ENCODE measurements around the gene ARIH1.

Gene ARIH1

GRCh38 chr15:72487070-72487797 is 13.1 kb downstream of the ARIH1 start:
- DNase-seq, result no peak

GRCh38 chr15:72488558-72488957 is 14.4 kb downstream of the ARIH1 start:
- DNase-seq, result no peak

GRCh38 chr15:72489943-72490554 is 15.9 kb downstream of the ARIH1 start:
- no peak for DNase-seq

GRCh38 chr15:72491768-72492167 is 17.6 kb downstream of the ARIH1 start:
- no peak for DNase-seq

DNA sequence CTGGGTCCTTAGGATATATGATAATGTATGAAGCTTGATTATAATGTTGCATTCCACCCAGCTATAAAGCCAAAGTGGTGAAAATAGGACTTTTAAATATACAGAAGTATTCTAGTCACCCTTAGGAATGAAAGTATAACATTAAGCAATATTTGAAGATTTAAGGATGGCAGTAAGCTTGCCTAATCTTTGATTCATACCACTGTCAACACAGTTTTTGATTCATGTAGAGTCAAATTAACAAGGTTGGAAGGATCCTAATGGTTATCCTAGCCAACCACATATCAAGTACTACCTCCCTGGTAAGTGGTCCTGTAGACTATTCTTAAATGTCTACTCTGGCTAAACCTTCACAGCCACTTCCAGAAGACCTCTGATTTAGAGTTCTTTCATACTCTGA is 18.6 kb downstream of the ARIH1 start:
- DNase-seq, result no peak

DNA sequence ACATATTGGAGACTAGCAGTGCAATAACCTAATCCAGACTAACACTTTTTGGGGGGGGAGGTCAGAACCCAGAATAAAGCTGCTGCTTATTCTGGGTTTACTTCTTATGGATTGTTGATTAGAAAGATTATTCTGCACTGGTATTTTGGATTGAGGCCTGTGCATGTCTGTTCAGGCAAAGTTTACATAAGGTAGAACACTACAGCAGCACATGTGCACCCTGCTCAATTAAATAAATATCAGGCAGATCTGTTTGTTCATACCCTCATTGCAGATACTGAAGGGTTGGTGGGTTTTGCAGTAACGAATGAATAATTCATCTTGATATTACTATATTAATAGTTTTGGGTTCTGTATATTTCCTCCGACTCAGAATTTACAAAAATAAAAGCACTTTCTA is 19.1 kb downstream of the ARIH1 start:
- no peak for DNase-seq

DNA sequence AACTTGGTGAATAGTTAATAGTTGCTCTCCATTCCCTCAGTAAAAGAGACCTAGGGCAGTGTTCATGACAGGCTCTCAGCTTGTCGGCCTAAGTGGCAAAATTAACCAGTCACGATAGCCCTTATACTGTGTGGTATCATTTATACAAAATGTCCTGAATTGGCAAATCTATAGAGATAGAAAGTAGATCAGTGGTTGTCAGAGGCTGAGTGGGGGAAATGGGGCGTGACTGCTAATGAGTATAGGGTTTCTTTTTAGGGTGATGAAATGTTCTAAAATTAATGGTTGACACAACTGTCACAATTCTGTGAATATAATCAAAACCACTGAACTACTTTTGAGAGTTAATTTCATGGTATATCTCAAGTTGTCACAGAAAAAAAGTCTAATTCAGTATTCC is 20.9 kb downstream of the ARIH1 start:
- DNase-seq, result no peak

- DNase-seq, result no peak
Measured at GRCh38 chr15:72496783-72497182, 22.7 kb downstream of the ARIH1 start.

DNA sequence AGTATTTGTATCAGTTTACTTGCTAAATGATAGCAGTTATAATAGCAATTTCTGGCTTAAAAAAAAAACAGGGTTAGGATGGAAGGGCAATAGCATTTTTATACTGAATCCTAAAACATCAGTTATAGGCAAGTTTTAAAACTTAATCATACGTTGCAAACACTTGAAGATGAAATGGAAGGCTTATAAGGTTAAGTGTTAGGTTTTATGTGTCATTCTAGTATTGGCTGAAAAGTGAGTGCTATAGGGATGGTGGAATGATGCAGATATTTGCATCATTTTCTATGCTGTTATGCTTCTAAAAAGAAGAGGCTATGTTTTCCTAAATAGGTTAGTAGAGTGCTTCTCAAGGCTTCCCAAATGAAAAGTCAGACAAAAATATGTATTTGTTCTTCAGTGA is 23.3 kb downstream of the ARIH1 start:
- no peak for DNase-seq

DNA sequence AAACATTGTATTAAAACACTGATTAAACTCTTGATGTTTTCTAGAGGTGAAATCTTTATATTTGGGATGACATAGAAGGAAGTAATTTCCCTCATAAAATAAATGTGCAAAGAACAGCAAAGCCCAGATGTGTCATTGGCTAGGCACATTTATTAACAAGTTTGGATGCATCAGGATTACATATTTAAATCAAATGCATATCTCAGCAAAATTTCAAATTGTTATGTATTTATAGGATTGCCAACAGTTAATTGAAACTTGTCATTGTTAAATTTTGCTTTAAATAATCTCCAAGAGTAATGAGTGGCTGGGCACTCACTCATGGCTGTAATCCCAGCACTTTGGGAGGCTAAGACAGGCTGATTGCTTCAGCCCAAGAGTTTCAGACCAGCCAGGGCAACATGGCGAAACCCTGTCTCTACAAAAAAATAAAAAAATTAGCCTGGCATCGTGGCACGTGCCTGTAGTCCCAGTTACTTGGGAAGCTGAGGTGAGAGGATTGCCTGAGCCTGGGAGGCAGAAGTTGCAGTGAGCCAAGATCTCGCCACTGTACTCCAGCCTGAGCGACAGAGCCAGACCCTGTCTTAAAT is 28.2 kb downstream of the ARIH1 start:
- DNase-seq, result no peak

GRCh38 chr15:72503147-72503546 is 29.0 kb downstream of the ARIH1 start:
- no peak for DNase-seq

GRCh38 chr15:72507402-72508092 is 33.4 kb downstream of the ARIH1 start:
- no peak for DNase-seq

DNA sequence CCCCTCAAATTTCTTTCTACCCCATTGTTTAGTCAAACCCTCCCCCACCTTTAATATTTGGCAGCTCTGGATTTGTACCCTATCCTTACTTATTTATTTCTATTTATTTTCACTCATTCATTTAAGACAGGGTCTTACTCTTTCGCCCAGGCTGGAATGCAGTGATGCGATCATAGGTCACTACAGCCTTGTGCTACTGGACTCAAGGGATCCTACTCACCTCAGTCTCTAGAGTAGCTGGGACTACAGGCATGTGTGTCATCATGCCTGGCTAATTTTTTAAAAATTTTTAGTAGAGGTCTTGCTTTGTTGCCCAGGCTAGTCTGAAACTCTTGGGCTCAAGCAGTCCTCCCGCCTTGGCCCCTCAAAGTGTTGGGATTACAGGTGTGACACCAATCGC is 35.4 kb downstream of the ARIH1 start:
- DNase-seq, result no peak

DNA sequence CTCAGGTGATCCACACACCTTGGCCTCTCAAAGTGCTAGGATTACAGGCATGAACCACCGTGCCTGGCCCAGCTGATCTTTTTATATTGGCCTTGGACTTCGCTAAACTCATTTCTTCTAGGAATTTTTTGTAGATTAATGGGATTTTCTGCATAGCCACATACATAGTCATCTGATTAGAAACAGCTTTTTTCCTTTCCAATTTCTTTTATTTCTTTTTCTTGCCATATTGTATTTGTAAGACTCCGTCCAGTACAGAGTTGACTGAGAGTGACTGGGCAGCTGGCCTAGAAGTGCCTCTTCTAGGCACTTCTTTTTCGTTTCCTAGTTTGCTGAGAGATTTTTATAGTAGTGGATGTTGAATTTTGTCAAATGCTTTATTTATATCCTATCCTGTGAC is 37.4 kb downstream of the ARIH1 start:
- DNase-seq, result no peak

- DNase-seq, result no peak
Measured at GRCh38 chr15:72515591-72516389, 41.7 kb downstream of the ARIH1 start.

- DNase-seq, result no peak
Measured at GRCh38 chr15:72516777-72517176, 42.6 kb downstream of the ARIH1 start.

DNA sequence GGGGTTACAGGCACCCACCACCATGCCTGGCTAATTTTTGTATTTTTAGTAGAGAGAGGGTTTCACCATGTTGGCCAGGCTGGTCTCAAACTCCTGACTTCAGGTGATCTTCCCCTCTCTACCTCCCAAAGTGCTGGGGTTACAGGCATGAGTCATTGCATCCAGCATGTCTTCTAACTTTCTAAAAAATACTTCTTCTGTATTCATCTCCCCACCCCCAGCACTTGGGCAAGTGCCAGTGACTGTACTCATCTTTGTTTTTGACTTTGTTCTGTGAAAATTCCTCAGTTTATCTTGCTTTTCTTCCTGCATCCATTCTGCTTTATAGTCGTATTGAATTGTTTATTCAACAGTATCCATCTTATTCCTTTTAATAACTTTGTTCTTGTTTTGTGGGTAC is 47.6 kb downstream of the ARIH1 start:
- DNase-seq, result no peak

GRCh38 chr15:72532991-72533601 is 59.0 kb downstream of the ARIH1 start:
- DNase-seq, result no peak

DNA sequence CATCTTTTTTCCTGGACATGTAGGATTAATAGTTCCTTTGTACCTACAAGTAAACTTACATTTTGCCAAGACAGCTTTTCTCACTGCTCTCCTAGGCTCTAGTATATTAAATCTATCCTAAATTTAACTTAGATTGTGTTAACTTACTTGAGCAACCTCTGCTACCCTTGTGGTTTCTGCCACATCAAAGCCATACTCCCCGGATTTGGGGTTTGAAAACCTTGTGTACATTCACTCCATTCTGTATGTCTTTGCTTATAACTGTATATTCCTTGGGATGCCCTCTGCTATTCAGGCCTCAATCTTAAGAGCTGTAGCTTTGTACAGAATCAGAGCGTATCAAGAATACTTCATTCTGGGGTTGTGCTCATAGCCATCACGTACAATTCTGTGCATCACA is 60.4 kb downstream of the ARIH1 start:
- no peak for DNase-seq

DNA sequence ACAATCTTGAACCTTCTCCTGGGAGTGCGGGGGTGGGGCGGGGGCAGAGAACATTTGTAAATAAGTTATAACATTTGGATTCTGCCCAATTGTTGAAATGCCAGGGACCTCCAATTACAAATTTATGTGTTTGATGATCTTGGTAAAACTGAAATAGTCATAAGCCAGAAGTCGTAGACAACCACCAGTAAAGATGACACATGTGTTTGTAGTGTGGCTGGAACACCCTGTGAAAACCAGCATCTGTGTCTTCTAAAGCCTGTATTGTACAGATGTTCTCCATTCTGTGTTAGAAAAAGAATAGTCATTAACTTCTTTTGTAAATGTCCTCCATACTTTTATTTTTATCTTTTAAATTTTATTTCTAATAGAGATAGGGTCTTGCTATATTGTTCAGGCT is 61.8 kb downstream of the ARIH1 start:
- no peak for DNase-seq

- DNase-seq, result no peak
Measured at GRCh38 chr15:72536506-72536905, 62.4 kb downstream of the ARIH1 start.

DNA sequence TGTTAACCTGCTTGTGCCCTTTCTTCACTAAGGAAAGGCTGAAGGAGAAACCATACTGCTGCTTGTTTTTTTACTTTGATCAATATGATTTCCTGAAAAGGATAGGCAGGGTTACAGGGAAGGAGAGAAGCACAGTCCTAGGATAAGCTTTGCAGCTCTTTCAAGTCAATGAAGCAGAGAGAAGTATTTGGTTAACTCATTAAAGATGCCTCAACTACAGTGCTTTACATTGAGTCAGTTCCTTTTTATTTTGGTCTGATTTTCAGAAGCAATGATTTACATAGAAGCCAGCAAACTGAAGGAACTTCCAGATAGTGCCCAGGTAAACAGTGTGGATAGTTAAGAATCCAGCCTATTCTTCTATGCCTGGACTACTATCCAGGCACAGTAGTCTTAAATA is 64.8 kb downstream of the ARIH1 start:
- no peak for DNase-seq
